Measurements from ENCODE around the gene LDLRAD3.

The LDLRAD3 gene

DNA sequence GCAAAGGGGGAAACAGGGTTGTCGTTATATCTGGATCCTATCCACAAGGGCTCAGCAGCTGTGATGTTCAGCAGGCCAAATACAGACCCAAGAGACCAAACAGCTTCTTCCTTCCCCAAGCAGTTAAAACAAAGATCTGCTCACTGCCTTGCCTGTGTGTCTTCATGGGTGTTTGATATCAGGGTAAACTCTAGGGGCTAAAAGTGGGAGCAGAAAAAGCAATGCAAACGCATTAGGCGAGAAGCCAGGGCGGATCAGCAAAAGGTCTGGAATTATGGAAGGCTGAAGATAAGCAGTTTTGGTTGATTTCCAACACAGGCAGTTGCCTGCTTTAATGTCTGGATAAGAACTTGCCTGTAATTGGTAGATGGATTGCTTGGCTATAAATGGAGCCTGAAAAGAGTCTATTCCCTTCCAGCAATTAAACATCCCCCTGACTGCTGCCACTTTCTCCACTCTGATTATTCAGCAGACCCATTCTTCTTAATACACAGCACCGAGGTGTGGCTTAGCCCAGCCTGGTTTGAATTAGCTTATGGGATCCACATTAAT, 219.1 kb downstream of the LDLRAD3 start:
- H3K9me2 ChIP-seq (replicated peaks; ENCODE audit: control insufficient read depth, low read length): no peaks in the 10 kb centered on the region
- H3K9me3 ChIP-seq (ENCODE audit: control insufficient read depth, insufficient read depth, low read length): no peaks in the 10 kb centered on the region
- no peak overlapping the region for H3K4me2 ChIP-seq (ENCODE audit: low read length)
- H3K27me3 ChIP-seq (ENCODE audit: control insufficient read depth, low read length): no peaks in the 10 kb centered on the region
- H3K4me1 ChIP-seq (ENCODE audit: control insufficient read depth, low read length): no peaks in the 10 kb centered on the region
- no peak overlapping the region for H3K27ac ChIP-seq (ENCODE audit: low read depth, low read length)
- no peak overlapping the region for H3K4me3 ChIP-seq (ENCODE audit: low read length)
- H3K36me3 ChIP-seq (ENCODE audit: control insufficient read depth, low read length): no peaks in the 10 kb centered on the region
- H4K20me1 ChIP-seq (ENCODE audit: control insufficient read depth, insufficient read depth, low read depth, low read length): no peaks in the 10 kb centered on the region
- H3F3A ChIP-seq (ENCODE audit: control insufficient read depth, insufficient read depth): no peaks in the 10 kb centered on the region
- H3K79me2 ChIP-seq (ENCODE audit: control insufficient read depth, low read length): no peaks in the 10 kb centered on the region
- TF ChIP-seq EZH2phosphoT487 (IDR thresholded peaks at IDR 0.05; ENCODE audit: borderline replicate concordance, low read length) (no peak), CTCF (IDR thresholded peaks at IDR 0.05; ENCODE audit: low read depth, low read length, poor library complexity, severe bottlenecking) (no peak)

DNA sequence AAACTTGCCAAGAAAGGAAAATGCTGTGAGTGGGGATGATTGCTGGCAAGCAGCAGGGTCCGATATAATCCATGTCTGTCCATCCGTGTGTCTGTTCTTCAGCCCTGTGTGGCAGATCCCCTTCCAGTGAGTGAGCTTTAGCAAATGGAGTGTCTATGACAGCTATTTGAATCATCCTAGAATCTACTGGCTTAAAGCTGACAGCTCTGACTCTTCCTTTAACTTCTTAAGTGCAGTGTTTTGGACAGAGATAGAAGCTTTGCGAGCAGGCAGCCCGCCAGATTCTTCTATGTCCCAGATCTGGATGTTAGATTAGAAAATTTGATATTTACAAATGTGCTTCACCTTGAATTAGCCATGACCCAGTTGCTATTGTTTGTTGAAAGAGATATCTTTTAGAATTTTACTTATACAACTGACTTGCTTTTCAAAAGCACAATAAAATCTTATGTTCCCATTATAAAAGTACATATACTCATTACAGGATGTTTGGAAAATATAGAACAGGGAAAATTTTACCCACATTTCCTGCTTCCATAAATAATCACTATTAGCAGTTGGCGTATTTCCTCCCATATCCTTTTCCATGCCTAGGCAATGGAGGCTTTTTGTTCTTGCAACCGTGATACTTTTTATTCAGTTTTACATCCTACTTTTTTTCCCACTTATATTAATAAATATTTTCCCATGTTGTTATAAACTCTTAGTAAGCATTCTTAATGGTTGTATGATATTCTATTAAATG, 220.8 kb downstream of the LDLRAD3 start:
- Histone ChIP-seq H3K4me1 (ENCODE audit: control insufficient read depth, low read length) (no peaks in the 10 kb centered on the region), H3K4me2 (ENCODE audit: low read length) (no peak overlapping the region), H4K20me1 (ENCODE audit: control insufficient read depth, insufficient read depth, low read depth, low read length) (no peaks in the 10 kb centered on the region), H3K9me2 (replicated peaks; ENCODE audit: control insufficient read depth, low read length) (no peaks in the 10 kb centered on the region), H3K27ac (ENCODE audit: low read depth, low read length) (no peak overlapping the region), H3K27me3 (ENCODE audit: control insufficient read depth, low read length) (no peaks in the 10 kb centered on the region), H3K9me3 (ENCODE audit: control insufficient read depth, insufficient read depth, low read length) (no peaks in the 10 kb centered on the region), H3K36me3 (ENCODE audit: control insufficient read depth, low read length) (no peaks in the 10 kb centered on the region), H3K79me2 (ENCODE audit: control insufficient read depth, low read length) (no peaks in the 10 kb centered on the region), H3F3A (ENCODE audit: control insufficient read depth, insufficient read depth) (no peaks in the 10 kb centered on the region), H3K4me3 (ENCODE audit: low read length) (no peak overlapping the region)
- no peak for TF ChIP-seq CTCF (IDR thresholded peaks at IDR 0.05; ENCODE audit: low read depth, low read length, poor library complexity, severe bottlenecking)
- TF ChIP-seq EZH2phosphoT487 (IDR thresholded peaks at IDR 0.05; ENCODE audit: borderline replicate concordance, low read length): no peak

GRCh38 chr11:36165621-36166397, 221.9 kb downstream of the LDLRAD3 start:
- no peaks in the 10 kb centered on the region for H3K27me3 ChIP-seq (ENCODE audit: control insufficient read depth, low read length)
- H3K4me1 ChIP-seq (ENCODE audit: control insufficient read depth, low read length): no peaks in the 10 kb centered on the region
- no peaks in the 10 kb centered on the region for H3K36me3 ChIP-seq (ENCODE audit: control insufficient read depth, low read length)
- no peaks in the 10 kb centered on the region for H3K79me2 ChIP-seq (ENCODE audit: control insufficient read depth, low read length)
- H4K20me1 ChIP-seq (ENCODE audit: control insufficient read depth, insufficient read depth, low read depth, low read length): no peaks in the 10 kb centered on the region
- H3K27ac ChIP-seq (ENCODE audit: low read depth, low read length): no peak overlapping the region
- no peak overlapping the region for H3K4me2 ChIP-seq (ENCODE audit: low read length)
- H3K4me3 ChIP-seq (ENCODE audit: low read length): no peak overlapping the region
- no peaks in the 10 kb centered on the region for H3K9me2 ChIP-seq (replicated peaks; ENCODE audit: control insufficient read depth, low read length)
- H3K9me3 ChIP-seq (ENCODE audit: control insufficient read depth, insufficient read depth, low read length): no peaks in the 10 kb centered on the region
- H3F3A ChIP-seq (ENCODE audit: control insufficient read depth, insufficient read depth): no peaks in the 10 kb centered on the region
- TF ChIP-seq CTCF (IDR thresholded peaks at IDR 0.05; ENCODE audit: low read depth, low read length, poor library complexity, severe bottlenecking) (no peak), EZH2phosphoT487 (IDR thresholded peaks at IDR 0.05; ENCODE audit: borderline replicate concordance, low read length) (no peak)

All from DOHH2 (cell line).